Parathyroid adenoma (tissue), 2 donors: ENCODE data around the gene ZG16.
A peak's percentile ranks its signal among the peaks of the same experiment; 100 is the strongest.

Source experiments
- H2AFZ ChIP-seq: fragments of 300-600 bp; sonication (generic); one replicate; pipeline ENCODE4 v1.7.0; 2017; ENCODE audit warnings: antibody characterized with exemption, mild to moderate bottlenecking
- H3K27ac ChIP-seq: fragments of 300-600 bp; sonication (generic); one replicate; pipeline ENCODE4 v1.7.0; 2017
- H3K27me3 ChIP-seq: fragments of 300-600 bp; sonication (generic); one replicate; pipeline ENCODE4 v1.7.0; 2017; ENCODE audit warnings: low read length; ENCODE audit not compliant: control insufficient read depth, insufficient read depth
- H3K36me3 ChIP-seq: fragments of 300-600 bp; sonication (generic); one replicate; pipeline ENCODE4 v1.7.0; 2017; ENCODE audit warnings: low read length; ENCODE audit not compliant: control insufficient read depth, insufficient read depth
- H3K4me1 ChIP-seq: fragments of 300-600 bp; sonication (generic); one replicate; pipeline ENCODE4 v1.7.0; 2017; ENCODE audit warnings: control low read depth
- H3K4me2 ChIP-seq: fragments of 300-600 bp; sonication (generic); one replicate; pipeline ENCODE4 v1.7.0; 2017; ENCODE audit warnings: low read length
- H3K4me3 ChIP-seq: fragments of 300-600 bp; sonication (generic); one replicate; pipeline ENCODE4 v1.7.0; 2017; ENCODE audit warnings: low read depth, low read length
- H3K79me2 ChIP-seq: fragments of 300-600 bp; sonication (generic); one replicate; pipeline ENCODE4 v1.7.0; 2017; ENCODE audit warnings: control low read depth
- H3K9ac ChIP-seq: fragments of 300-600 bp; sonication (generic); one replicate; pipeline ENCODE4 v1.7.0; 2017; ENCODE audit warnings: mild to moderate bottlenecking
- H3K9me3 ChIP-seq: fragments of 300-600 bp; sonication (generic); one replicate; pipeline ENCODE4 v1.7.0; 2017; ENCODE audit warnings: low read length; ENCODE audit not compliant: control insufficient read depth
- CTCF ChIP-seq: fragments of 300-600 bp; sonication (generic); IDR thresholded peaks from one replicate; pipeline ENCODE4 v1.7.0; 2017; ENCODE audit warnings: antibody characterized with exemption, mild to moderate bottlenecking
- donor health status: primary hyperparathyroidism.

Gene ZG16

GRCh38 chr16:29794231-29794710, 16.2 kb downstream of the ZG16 start:
- no peaks in the 10 kb centered on the region for H3K36me3 ChIP-seq
- H3K4me3 ChIP-seq = no peak overlapping the region
- no peaks in the 10 kb centered on the region for H3K27me3 ChIP-seq
- no peaks in the 10 kb centered on the region for H3K9me3 ChIP-seq
- peaks cover 44% of the 10 kb centered on the region for H3K79me2 ChIP-seq
- H3K27ac ChIP-seq = no peak overlapping the region
- H3K4me2 ChIP-seq = no peak overlapping the region
- TF ChIP-seq CTCF = no peak
- no peak overlapping the region for H3K9ac ChIP-seq
- no peak overlapping the region for H2AFZ ChIP-seq
- H3K4me1 ChIP-seq = peaks cover 19% of the 10 kb centered on the region

- no peaks in the 10 kb centered on the region for H3K36me3 ChIP-seq
- H3K27ac ChIP-seq = no peak overlapping the region
- peaks cover 10% of the 10 kb centered on the region for H3K4me1 ChIP-seq
- no peaks in the 10 kb centered on the region for H3K27me3 ChIP-seq
- H3K9me3 ChIP-seq = no peaks in the 10 kb centered on the region
- no peak overlapping the region for H2AFZ ChIP-seq
- no peak overlapping the region for H3K4me2 ChIP-seq
- H3K4me3 ChIP-seq = no peak overlapping the region
- H3K9ac ChIP-seq = no peak overlapping the region
- no peaks in the 10 kb centered on the region for H3K79me2 ChIP-seq
- TF ChIP-seq CTCF = no peak
These were observed 24.4 kb downstream of the ZG16 start for GRCh38 chr16:29802416-29802935.

GRCh38 chr16:29804020-29804419, 26.0 kb downstream of the ZG16 start:
- H3K4me3 ChIP-seq = peak overlapping the region; percentile 97
- peak overlapping the region; percentile 84 for H3K27ac ChIP-seq
- no peaks in the 10 kb centered on the region for H3K36me3 ChIP-seq
- no peaks in the 10 kb centered on the region for H3K27me3 ChIP-seq
- H3K4me1 ChIP-seq = peaks cover 16% of the 10 kb centered on the region
- peak overlapping the region; percentile 96 for H3K4me2 ChIP-seq
- H2AFZ ChIP-seq = no peak overlapping the region
- no peak for TF ChIP-seq CTCF
- no peak overlapping the region for H3K9ac ChIP-seq
- H3K9me3 ChIP-seq = no peaks in the 10 kb centered on the region
- H3K79me2 ChIP-seq = no peaks in the 10 kb centered on the region

- Histone ChIP-seq H3K9ac (peak overlapping the region; percentile 10), H3K9me3 (no peaks in the 10 kb centered on the region), H3K36me3 (no peaks in the 10 kb centered on the region), H3K27ac (peak overlapping the region; percentile 84), H2AFZ (peak overlapping the region; percentile 78), H3K79me2 (no peaks in the 10 kb centered on the region), H3K4me1 (peaks cover 16% of the 10 kb centered on the region), H3K4me3 (peak overlapping the region; percentile 97), H3K4me2 (peak overlapping the region; percentile 96), H3K27me3 (no peaks in the 10 kb centered on the region)
- TF ChIP-seq CTCF = no peak
These were observed 26.6 kb downstream of the ZG16 start for GRCh38 chr16:29804455-29805231.
